Measurements from ENCODE around the gene FAM124A. TPM values are rescaled to one million over a fixed set of nuclear protein-coding genes. Genes with fewer than 3 reads are reported as not detected.

Gene FAM124A
- total RNA-seq, 1 experiment from 2014 or later, result 0.12 TPM

DNA sequence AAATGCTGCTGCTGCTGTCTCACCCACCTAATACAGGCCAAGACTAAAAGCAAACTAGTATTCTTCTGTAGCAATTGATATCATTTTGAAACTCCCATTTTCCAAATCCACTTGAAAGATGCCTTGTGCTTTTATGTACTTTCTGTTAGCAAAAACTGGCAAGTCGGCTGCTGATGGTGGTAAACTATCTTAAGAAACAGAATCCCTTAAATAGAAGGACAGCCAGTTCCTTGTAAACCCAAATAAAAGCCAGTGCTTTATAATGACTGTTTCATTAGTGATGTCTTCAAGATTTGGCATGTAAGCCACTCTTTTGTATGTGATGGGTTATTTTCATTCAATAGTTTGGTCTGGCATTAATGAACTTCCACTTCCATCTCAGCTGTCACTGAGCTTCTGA lies 5.2 kb downstream of the FAM124A start:
- CTCF ChIA-PET, result interaction anchor here (1.1 kb wide), 1 partner anchor 571 kb away, joined by 4 read pairs; no protein-coding TSS in a partner anchor
- H3K27ac Mint-ChIP-seq (ENCODE audit: low read depth, unreplicated experiment), result no peak overlapping the region
- no peaks in the 10 kb centered on the region for H3K9me3 Mint-ChIP-seq (ENCODE audit: unreplicated experiment)
- no TSS peak for BruUV-seq (replicated peaks)
- H3K4me1 Mint-ChIP-seq (ENCODE audit: insufficient read depth, unreplicated experiment), result peaks cover 6% of the 10 kb centered on the region
- no peaks in the 10 kb centered on the region for H3K36me3 Mint-ChIP-seq (ENCODE audit: insufficient read depth, unreplicated experiment)
- TF ChIP-seq, protein P1, sequence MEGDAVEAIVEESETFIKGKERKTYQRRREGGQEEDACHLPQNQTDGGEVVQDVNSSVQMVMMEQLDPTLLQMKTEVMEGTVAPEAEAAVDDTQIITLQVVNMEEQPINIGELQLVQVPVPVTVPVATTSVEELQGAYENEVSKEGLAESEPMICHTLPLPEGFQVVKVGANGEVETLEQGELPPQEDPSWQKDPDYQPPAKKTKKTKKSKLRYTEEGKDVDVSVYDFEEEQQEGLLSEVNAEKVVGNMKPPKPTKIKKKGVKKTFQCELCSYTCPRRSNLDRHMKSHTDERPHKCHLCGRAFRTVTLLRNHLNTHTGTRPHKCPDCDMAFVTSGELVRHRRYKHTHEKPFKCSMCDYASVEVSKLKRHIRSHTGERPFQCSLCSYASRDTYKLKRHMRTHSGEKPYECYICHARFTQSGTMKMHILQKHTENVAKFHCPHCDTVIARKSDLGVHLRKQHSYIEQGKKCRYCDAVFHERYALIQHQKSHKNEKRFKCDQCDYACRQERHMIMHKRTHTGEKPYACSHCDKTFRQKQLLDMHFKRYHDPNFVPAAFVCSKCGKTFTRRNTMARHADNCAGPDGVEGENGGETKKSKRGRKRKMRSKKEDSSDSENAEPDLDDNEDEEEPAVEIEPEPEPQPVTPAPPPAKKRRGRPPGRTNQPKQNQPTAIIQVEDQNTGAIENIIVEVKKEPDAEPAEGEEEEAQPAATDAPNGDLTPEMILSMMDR (IDR thresholded peaks at IDR 0.05; ENCODE audit: unreplicated experiment), result no peak
- no peak overlapping the region for H3K4me3 Mint-ChIP-seq (ENCODE audit: unreplicated experiment)
- intact Hi-C loops (cut with micrococcal nuclease), result no loop called here
- POLR2A ChIA-PET, result no interaction called here
- DNase-seq (ENCODE audit: unreplicated experiment), result no peak
- H3K27me3 Mint-ChIP-seq (ENCODE audit: insufficient read depth, unreplicated experiment), result peaks cover 32% of the 10 kb centered on the region

DNA sequence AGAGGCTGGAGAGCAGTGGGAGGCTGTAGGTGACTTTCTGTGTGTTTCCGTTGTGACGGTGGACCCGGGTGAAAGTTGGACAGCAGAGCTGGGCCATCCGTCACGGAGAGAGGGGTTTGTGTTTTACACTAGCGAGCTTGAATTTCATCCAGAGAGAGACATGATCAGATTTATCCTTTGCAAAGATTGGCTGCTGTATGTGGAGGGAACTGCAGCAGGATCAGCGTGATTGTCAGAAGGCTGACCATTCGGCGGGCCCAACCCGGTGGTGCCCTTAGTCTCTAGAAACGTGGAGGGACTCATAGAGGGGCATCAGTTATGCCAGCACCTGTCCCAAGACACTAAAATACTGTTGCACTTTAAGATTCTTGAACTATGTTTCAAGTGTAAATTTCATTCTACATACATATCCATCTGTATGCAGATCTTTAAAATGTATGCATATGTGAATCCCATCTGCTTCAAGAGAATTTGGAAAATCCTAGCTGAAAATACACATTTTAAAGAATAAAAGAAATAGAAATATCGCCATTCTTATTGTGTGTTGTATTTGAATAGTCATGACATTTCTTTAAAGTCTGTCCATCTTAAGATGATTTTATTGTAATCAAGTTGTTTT lies 7.0 kb downstream of the FAM124A start:
- H3K27me3 Mint-ChIP-seq (ENCODE audit: insufficient read depth, unreplicated experiment), result peaks cover 32% of the 10 kb centered on the region
- H3K4me3 Mint-ChIP-seq (ENCODE audit: unreplicated experiment), result no peak overlapping the region
- no peak for DNase-seq (ENCODE audit: unreplicated experiment)
- no peaks in the 10 kb centered on the region for H3K36me3 Mint-ChIP-seq (ENCODE audit: insufficient read depth, unreplicated experiment)
- TF ChIP-seq, protein P1 (IDR thresholded peaks at IDR 0.05; ENCODE audit: unreplicated experiment), result no peak
- ChIA-PET POLR2A (interaction anchor here (0.7 kb wide), 1 partner anchor 26 kb away, joined by 3 read pairs; no protein-coding TSS in a partner anchor), CTCF (interaction anchor here (0.8 kb wide), 1 partner anchor 48 kb away, joined by 3 read pairs; no protein-coding TSS in a partner anchor)
- no TSS peak for BruUV-seq (replicated peaks)
- intact Hi-C loops (cut with micrococcal nuclease), result no loop called here
- peaks cover 6% of the 10 kb centered on the region for H3K4me1 Mint-ChIP-seq (ENCODE audit: insufficient read depth, unreplicated experiment)
- H3K27ac Mint-ChIP-seq (ENCODE audit: low read depth, unreplicated experiment), result no peak overlapping the region
- H3K9me3 Mint-ChIP-seq (ENCODE audit: unreplicated experiment), result no peaks in the 10 kb centered on the region

DNA sequence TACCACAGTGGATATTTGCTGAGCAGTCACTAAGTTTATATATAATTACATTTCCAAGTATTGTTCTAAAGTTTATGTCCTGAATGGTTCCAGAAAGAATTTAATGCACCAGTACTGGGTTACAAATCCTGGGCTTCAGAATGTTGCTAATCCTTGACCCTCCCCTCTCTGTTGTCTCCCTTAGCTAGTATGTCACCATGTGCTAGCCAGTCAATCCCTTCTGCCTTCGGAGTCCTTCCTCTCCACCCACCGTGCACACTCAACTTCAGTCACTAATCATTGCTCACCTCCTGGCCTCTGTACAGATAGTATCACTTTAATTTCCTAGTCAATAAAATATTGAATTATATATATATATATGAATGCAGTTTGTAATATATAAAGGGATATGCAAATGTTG lies 7.5 kb downstream of the FAM124A start:
- H3K27ac Mint-ChIP-seq (ENCODE audit: low read depth, unreplicated experiment), result no peak overlapping the region
- no peaks in the 10 kb centered on the region for H3K9me3 Mint-ChIP-seq (ENCODE audit: unreplicated experiment)
- no TSS peak for BruUV-seq (replicated peaks)
- CTCF ChIA-PET, result interaction anchor here (0.8 kb wide), 1 partner anchor 48 kb away, joined by 3 read pairs; no protein-coding TSS in a partner anchor
- DNase-seq (ENCODE audit: unreplicated experiment), result no peak
- POLR2A ChIA-PET, result interaction anchor here (0.7 kb wide), 1 partner anchor 27 kb away, joined by 3 read pairs; no protein-coding TSS in a partner anchor
- H3K4me1 Mint-ChIP-seq (ENCODE audit: insufficient read depth, unreplicated experiment), result peaks cover 3% of the 10 kb centered on the region
- no peaks in the 10 kb centered on the region for H3K36me3 Mint-ChIP-seq (ENCODE audit: insufficient read depth, unreplicated experiment)
- intact Hi-C loops (cut with micrococcal nuclease), result no loop called here
- TF ChIP-seq, protein P1 (IDR thresholded peaks at IDR 0.05; ENCODE audit: unreplicated experiment), result no peak
- no peak overlapping the region for H3K4me3 Mint-ChIP-seq (ENCODE audit: unreplicated experiment)
- peaks cover 31% of the 10 kb centered on the region for H3K27me3 Mint-ChIP-seq (ENCODE audit: insufficient read depth, unreplicated experiment)

DNA sequence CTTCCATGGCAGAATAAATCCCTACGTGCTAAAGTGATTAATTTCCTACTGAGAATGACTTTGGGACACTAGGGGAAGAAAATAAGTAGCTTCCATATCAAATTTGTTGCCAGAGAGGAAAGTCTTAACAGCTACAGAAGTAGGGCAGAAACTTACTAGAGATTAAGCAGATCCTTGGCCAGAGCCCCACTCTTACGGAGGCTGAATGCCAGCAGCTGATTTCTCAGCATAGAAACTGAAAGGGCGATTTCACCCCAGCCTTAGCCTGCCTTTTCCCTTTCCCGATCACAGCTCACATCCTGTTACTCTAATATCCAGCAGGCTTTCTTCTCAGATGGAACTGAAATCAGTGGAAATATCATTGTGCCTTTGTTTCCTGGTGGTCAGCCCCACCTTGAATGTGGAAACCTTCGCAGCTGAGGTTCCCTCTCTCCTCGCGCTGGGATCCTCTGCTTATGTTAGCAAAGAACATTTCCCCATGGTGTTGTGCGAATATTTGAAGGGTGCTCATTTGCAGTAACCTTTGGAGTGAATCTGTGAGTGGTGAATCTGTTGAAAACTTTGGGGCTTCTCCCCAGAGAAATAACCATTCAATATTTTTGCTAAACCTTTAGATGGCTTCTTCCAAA lies 8.4 kb downstream of the FAM124A start:
- BruUV-seq (replicated peaks), result no TSS peak
- peaks cover under 1% of the 10 kb centered on the region for H3K4me1 Mint-ChIP-seq (ENCODE audit: insufficient read depth, unreplicated experiment)
- intact Hi-C loops (cut with micrococcal nuclease), result no loop called here
- ChIA-PET CTCF (interaction anchor here (1.3 kb wide), 1 partner anchor 56 kb away, joined by 4 read pairs; no protein-coding TSS in a partner anchor), POLR2A (no interaction called here)
- H3K4me3 Mint-ChIP-seq (ENCODE audit: unreplicated experiment), result no peak overlapping the region
- no peak overlapping the region for H3K27ac Mint-ChIP-seq (ENCODE audit: low read depth, unreplicated experiment)
- peaks cover 22% of the 10 kb centered on the region for H3K27me3 Mint-ChIP-seq (ENCODE audit: insufficient read depth, unreplicated experiment)
- no peaks in the 10 kb centered on the region for H3K9me3 Mint-ChIP-seq (ENCODE audit: unreplicated experiment)
- no peaks in the 10 kb centered on the region for H3K36me3 Mint-ChIP-seq (ENCODE audit: insufficient read depth, unreplicated experiment)
- no peak for DNase-seq (ENCODE audit: unreplicated experiment)
- TF ChIP-seq, protein P1 (IDR thresholded peaks at IDR 0.05; ENCODE audit: unreplicated experiment), result no peak
